K562 (cell line): Measurements from ENCODE around the gene TRRAP. TPM values are rescaled to one million over a fixed set of nuclear protein-coding genes. Genes with fewer than 3 reads are reported as not detected.

ENCODE experiments used
- ATAC-seq: fragments of 200-7000 bp; cut with Tn5 transposase; 3 replicates; pipeline ENCODE4 v1.9.1; 2020; ENCODE audit warnings: moderate library complexity
- BruUV-seq: library from RNA; stranded (reverse); fragments of 400-500 nt; replicated peaks from 2 replicates; lab custom pipeline; 2021; lab: Mats Ljungman, UMichigan
- CTCF ChIA-PET: fragments of 300-600 bp; formaldehyde crosslinking; extraction: SDS; loops from one replicate; lab custom pipeline; 2021; ENCODE audit warnings: low intra/inter-chr PET ratio; lab: Yijun Ruan, JAX
- POLR2A ChIA-PET: fragments of 300-600, 350-650 bp; sonication (Branson Sonifier 250); formaldehyde crosslinking; extraction: SDS; loops from one replicate; lab custom pipeline; 2021; ENCODE audit warnings: antibody characterized with exemption, inconsistent platforms; lab: Yijun Ruan, JAX
- DNase-seq, 4 experiments: peaks; one replicate each; pipeline versions ENCODE4 v3.0.0 to v3.0.0-alpha.2; 2011 to 2018; ENCODE audit warnings: low spot score in 3 of 4, mixed read lengths in 3 of 4; ENCODE audit errors: extremely low read depth in 1 of 4
- FAIRE-seq: peaks from 2 replicates; lab custom pipeline; 2011; peaks lifted over from hg19 to GRCh38; lab: Jason Lieb, UNC
- H2AFZ ChIP-seq: 2 replicates; pipeline ENCODE4 v1.6.0; 2011; ENCODE audit warnings: low read depth, low read length, control low read depth, inconsistent platforms
- H3K27ac ChIP-seq: fragments of 200-600 bp; 3 replicates; pipeline ENCODE4 v1.8.0; 2011; ENCODE audit warnings: low read depth, mild to moderate bottlenecking, control low read depth, inconsistent platforms, low read length, moderate library complexity, mixed read lengths; ENCODE audit errors: extremely low read depth
- H3K27me3 ChIP-seq, 2 experiments: fragments of 300-600 bp in 1 of 2; 2 replicates in 1 of 2; 3 replicates in 1 of 2; pipeline versions ENCODE4 v1.6.0 to v1.8.0; 2011; ENCODE audit warnings: inconsistent platforms in 2 of 2, low read length in 2 of 2, mild to moderate bottlenecking in 1 of 2, mixed read lengths in 1 of 2, moderate library complexity in 1 of 2; ENCODE audit not compliant: control insufficient read depth in 2 of 2, insufficient read depth in 2 of 2
- H3K36me3 ChIP-seq: fragments of 300-600 bp; 3 replicates; pipeline ENCODE4 v1.8.0; 2011; ENCODE audit warnings: mild to moderate bottlenecking, low read length, inconsistent platforms; ENCODE audit not compliant: control insufficient read depth, insufficient read depth
- H3K4me1 ChIP-seq, 2 experiments: fragments of 200-600 bp in 1 of 2; replicated peaks in 1 of 2; 2 replicates in 1 of 2; 3 replicates in 1 of 2; pipeline versions ENCODE4 v1.5.1 to v1.8.0; 2011; ENCODE audit warnings: inconsistent platforms in 2 of 2, low read length in 2 of 2, mild to moderate bottlenecking in 1 of 2, mixed read lengths in 1 of 2, moderate library complexity in 1 of 2; ENCODE audit not compliant: control insufficient read depth in 2 of 2, insufficient read depth in 2 of 2
- H3K4me2 ChIP-seq: 2 replicates; pipeline ENCODE4 v1.6.1; 2011; ENCODE audit warnings: low read length, control low read depth, inconsistent platforms, mixed read lengths; ENCODE audit not compliant: insufficient read depth
- H3K4me3 ChIP-seq: fragments of 200-600 bp; sonication (generic), shearing (Covaris generic); 2 replicates; pipeline ENCODE4 v1.5.1; 2016; ENCODE audit warnings: control low read depth, inconsistent platforms
- H3K79me2 ChIP-seq: fragments of 200-600 bp; 3 replicates; pipeline ENCODE4 v1.8.0; 2011; ENCODE audit warnings: low read length, inconsistent platforms; ENCODE audit not compliant: control insufficient read depth, insufficient read depth
- H3K9ac ChIP-seq, 2 experiments: 2 replicates each; pipeline versions ENCODE4 v1.6.0 to v1.6.1; 2011; ENCODE audit warnings: low read depth in 2 of 2, low read length in 2 of 2, control low read depth in 1 of 2, inconsistent platforms in 1 of 2, mild to moderate bottlenecking in 1 of 2, mixed read lengths in 1 of 2; ENCODE audit not compliant: insufficient read depth in 1 of 2
- H3K9me1 ChIP-seq: one replicate; pipeline ENCODE4 v1.6.0; 2011; ENCODE audit warnings: inconsistent platforms, mild to moderate bottlenecking, low read length, moderate library complexity; ENCODE audit not compliant: control insufficient read depth, insufficient read depth
- H3K9me3 ChIP-seq: replicated peaks from 2 replicates; pipeline ENCODE4 v1.5.1; 2011; ENCODE audit warnings: low read depth, low read length, inconsistent platforms; ENCODE audit not compliant: control insufficient read depth, insufficient read depth
- H4K20me1 ChIP-seq: replicated peaks from 2 replicates; pipeline ENCODE4 v1.6.1; 2011; ENCODE audit warnings: low read length, inconsistent platforms, mixed read lengths; ENCODE audit not compliant: control insufficient read depth, insufficient read depth
- FOXA3 ChIP-seq, 2 experiments: fragments of 450-650 bp in 1 of 2; sonication (generic) in 1 of 2; formaldehyde crosslinking; IDR thresholded peaks in 1 of 2; conservative IDR thresholded peaks in 1 of 2; 2 replicates each; pipeline versions ENCODE4 v1.4.0 to v1.8.0; 2020 to 2022; ENCODE audit warnings: mild to moderate bottlenecking in 2 of 2, missing genetic modification reagents in 1 of 2
- MEF2D ChIP-seq: conservative IDR thresholded peaks from 2 replicates; pipeline ENCODE4 v1.6.1; 2016; ENCODE audit warnings: low read depth, missing genetic modification characterization, missing compliant biosample characterization
- MYBL2 ChIP-seq, 2 experiments: fragments of 450-650 bp in 1 of 2; sonication (generic) in 1 of 2; formaldehyde crosslinking in 1 of 2; IDR thresholded peaks; 2 replicates each; pipeline versions ENCODE4 v1.6.1 to v1.8.1; 2017 to 2022; ENCODE audit warnings: borderline replicate concordance in 1 of 2, inconsistent platforms in 1 of 2, low read depth in 1 of 2, mild to moderate bottlenecking in 1 of 2, missing genetic modification reagents in 1 of 2, moderate library complexity in 1 of 2
- POLR3A ChIP-seq: IDR thresholded peaks from 2 replicates; pipeline ENCODE4 v1.6.1; 2011; ENCODE audit warnings: borderline replicate concordance, mild to moderate bottlenecking, moderate library complexity; ENCODE audit not compliant: insufficient read length, insufficient read depth; ENCODE audit errors: extremely low read depth
- ZEB2 ChIP-seq: fragments of 450-650 bp; IDR thresholded peaks from 2 replicates; pipeline ENCODE4 v1.6.1; 2016
- ZNF696 ChIP-seq: fragments of 250-450 bp; sonication (Bioruptor Pico); conservative IDR thresholded peaks from 2 replicates; pipeline ENCODE4 v1.4.0; 2020; ENCODE audit warnings: mild to moderate bottlenecking, moderate library complexity
- WGBS: fragments of 100-300 bp; shearing (Covaris generic); methylation state at CpG from one replicate; pipeline ENCODE4 v1.1.6; 2016; ENCODE audit warnings: low coverage, mixed read lengths; ENCODE audit not compliant: insufficient coverage; ENCODE audit errors: missing lambda C conversion rate; 5-methylcytosine and 5-hydroxymethylcytosine counted together
- in situ Hi-C: fragments of 300-500 bp; cut with MboI; formaldehyde crosslinking; loops from 4 replicates; pipeline ENCODE4 v1.15.0; 2018; ENCODE audit warnings: inconsistent platforms, mixed read lengths
- intact Hi-C: fragments of 100-400 bp; cut with micrococcal nuclease; formaldehyde crosslinking; loops from 2 replicates; pipeline ENCODE4 v1.14.2; 2022
- polyA plus RNA-seq, 8 experiments: library from polyadenylated mRNA; depleted of rRNA in 4 of 8; stranded (reverse) in 5 of 8; unstranded in 3 of 8; fragments of >200 nt; fragmentation: Nextera tagmentation in 2 of 8; fragmentation: Illumina TruSeq in 1 of 8; extraction: Ambion mirVana in 2 of 8; extraction: Trizol in 1 of 8; gene quantifications; 2 replicates each; pipeline versions ENCODE4 v1.2.1 to v1.2.3, GENCODE V29; 2011 to 2014; ENCODE audit warnings: inconsistent platforms in 1 of 8, missing spikeins in 1 of 8
- total RNA-seq, 7 experiments: library from RNA; depleted of rRNA in 6 of 7; stranded (reverse); fragments of >200 nt in 6 of 7; fragmentation: Illumina TruSeq in 2 of 7; extraction: Trizol in 2 of 7; gene quantifications; 2 replicates each; pipeline versions ENCODE4 v1.2.1 to v1.2.3, GENCODE V29; 2011 to 2021; ENCODE audit warnings: low replicate concordance in 1 of 7
- TF ChIP-seq, protein P1 (sequence below): sonication (generic); formaldehyde crosslinking; IDR thresholded peaks from 2 replicates; pipeline ENCODE4 v1.8.0; 2023; ENCODE audit warnings: mild to moderate bottlenecking, missing genetic modification reagents
- TF ChIP-seq, protein P2 (sequence below): sonication (generic); formaldehyde crosslinking; IDR thresholded peaks from 2 replicates; pipeline ENCODE4 v1.9.0; 2022; ENCODE audit warnings: mild to moderate bottlenecking, missing genetic modification reagents
- TF ChIP-seq, protein P3 (sequence below): fragments of 450-650 bp; IDR thresholded peaks from 2 replicates; pipeline ENCODE4 v1.6.1; 2016; ENCODE audit warnings: missing biosample characterization, missing genetic modification characterization

TRRAP gene
- total and polyA plus RNA-seq, 9 of the 15 experiments (the other 6 are each of a cell fraction or from before 2014, with no cell fraction given), result 1.3 to 47.2 (median 9.7) TPM

DNA sequence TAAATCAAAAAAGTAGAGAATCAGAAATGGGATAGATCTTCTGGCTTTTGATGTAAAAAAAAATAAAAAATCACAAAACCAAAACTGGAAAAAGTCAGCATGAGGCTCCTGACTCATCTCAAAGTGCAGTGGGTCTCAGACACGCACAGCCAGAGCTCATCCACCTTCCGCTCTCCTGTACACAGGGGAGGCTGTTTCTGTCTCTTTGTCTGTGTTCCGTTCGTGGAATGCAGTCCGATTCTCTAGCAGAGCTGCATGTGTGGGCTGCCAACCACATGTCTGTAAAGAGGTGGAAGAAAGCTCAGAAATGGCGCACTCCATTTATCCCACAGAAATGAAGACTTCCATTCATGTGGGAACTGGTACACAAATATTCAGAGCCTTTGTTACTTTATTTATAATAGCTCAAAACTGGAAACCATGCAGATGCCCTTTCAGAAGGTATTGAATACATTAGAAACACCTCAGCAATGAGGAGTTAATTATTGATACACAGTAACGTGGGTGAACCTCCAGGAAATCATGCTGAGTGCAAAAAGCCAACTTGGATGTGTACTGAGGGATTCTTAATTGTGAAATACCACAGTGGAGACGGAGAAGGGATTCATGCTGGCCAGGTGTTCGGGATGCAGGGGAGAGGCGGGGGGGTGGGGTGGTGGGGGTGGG lies 123.3 kb downstream of the TRRAP start:
- peaks cover 86% of the 10 kb centered on the region for H3K36me3 ChIP-seq
- no peaks in the 10 kb centered on the region for H3K9me3 ChIP-seq
- no peak overlapping the region for H3K9ac ChIP-seq
- TF ChIP-seq FOXA3 (CRISPR knock-in tag; conservative IDR thresholded peaks at IDR 0.05 in 1 of 2, IDR thresholded peaks at IDR 0.05 in 1 of 2) (no peak), MEF2D (no peak), ZEB2 (no peak), POLR3A (no peak), ZNF696 (CRISPR knock-in tag) (no peak), MYBL2 (IDR thresholded peaks at IDR 0.05; ENCODE audit: low read depth) (no peak), MYBL2 (CRISPR knock-in tag; IDR thresholded peaks at IDR 0.05; ENCODE audit: borderline replicate concordance) (no peak)
- TF ChIP-seq, protein P1, sequence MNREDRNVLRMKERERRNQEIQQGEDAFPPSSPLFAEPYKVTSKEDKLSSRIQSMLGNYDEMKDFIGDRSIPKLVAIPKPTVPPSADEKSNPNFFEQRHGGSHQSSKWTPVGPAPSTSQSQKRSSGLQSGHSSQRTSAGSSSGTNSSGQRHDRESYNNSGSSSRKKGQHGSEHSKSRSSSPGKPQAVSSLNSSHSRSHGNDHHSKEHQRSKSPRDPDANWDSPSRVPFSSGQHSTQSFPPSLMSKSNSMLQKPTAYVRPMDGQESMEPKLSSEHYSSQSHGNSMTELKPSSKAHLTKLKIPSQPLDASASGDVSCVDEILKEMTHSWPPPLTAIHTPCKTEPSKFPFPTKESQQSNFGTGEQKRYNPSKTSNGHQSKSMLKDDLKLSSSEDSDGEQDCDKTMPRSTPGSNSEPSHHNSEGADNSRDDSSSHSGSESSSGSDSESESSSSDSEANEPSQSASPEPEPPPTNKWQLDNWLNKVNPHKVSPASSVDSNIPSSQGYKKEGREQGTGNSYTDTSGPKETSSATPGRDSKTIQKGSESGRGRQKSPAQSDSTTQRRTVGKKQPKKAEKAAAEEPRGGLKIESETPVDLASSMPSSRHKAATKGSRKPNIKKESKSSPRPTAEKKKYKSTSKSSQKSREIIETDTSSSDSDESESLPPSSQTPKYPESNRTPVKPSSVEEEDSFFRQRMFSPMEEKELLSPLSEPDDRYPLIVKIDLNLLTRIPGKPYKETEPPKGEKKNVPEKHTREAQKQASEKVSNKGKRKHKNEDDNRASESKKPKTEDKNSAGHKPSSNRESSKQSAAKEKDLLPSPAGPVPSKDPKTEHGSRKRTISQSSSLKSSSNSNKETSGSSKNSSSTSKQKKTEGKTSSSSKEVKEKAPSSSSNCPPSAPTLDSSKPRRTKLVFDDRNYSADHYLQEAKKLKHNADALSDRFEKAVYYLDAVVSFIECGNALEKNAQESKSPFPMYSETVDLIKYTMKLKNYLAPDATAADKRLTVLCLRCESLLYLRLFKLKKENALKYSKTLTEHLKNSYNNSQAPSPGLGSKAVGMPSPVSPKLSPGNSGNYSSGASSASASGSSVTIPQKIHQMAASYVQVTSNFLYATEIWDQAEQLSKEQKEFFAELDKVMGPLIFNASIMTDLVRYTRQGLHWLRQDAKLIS, result no peak
- TF ChIP-seq, protein P2, sequence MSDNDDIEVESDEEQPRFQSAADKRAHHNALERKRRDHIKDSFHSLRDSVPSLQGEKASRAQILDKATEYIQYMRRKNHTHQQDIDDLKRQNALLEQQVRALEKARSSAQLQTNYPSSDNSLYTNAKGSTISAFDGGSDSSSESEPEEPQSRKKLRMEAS, result no peak
- TF ChIP-seq, protein P3, sequence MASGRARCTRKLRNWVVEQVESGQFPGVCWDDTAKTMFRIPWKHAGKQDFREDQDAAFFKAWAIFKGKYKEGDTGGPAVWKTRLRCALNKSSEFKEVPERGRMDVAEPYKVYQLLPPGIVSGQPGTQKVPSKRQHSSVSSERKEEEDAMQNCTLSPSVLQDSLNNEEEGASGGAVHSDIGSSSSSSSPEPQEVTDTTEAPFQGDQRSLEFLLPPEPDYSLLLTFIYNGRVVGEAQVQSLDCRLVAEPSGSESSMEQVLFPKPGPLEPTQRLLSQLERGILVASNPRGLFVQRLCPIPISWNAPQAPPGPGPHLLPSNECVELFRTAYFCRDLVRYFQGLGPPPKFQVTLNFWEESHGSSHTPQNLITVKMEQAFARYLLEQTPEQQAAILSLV, result no peak
- TF ChIP-seq, all 486 proteins: peak for 0
- no peak overlapping the region for H3K27ac ChIP-seq
- ChIA-PET POLR2A (interaction anchor here (0.5 kb wide), 1 partner anchor 9 kb away, joined by 3 read pairs; no protein-coding TSS in a partner anchor), CTCF (no interaction called here)
- H3K27me3 ChIP-seq, result no peaks in the 10 kb centered on the region
- no peak for ATAC-seq
- peaks cover 0 to 3% of the 10 kb centered on the region in 2 experiments; a peak in 1 of 5 replicates for H3K4me1 ChIP-seq
- H2AFZ ChIP-seq, result no peak overlapping the region
- no peak for DNase-seq
- no peak overlapping the region for H3K4me3 ChIP-seq
- intact Hi-C loops, result no loop called here
- H3K79me2 ChIP-seq, result no peaks in the 10 kb centered on the region
- no peaks in the 10 kb centered on the region for H3K9me1 ChIP-seq
- no peak for FAIRE-seq
- 92% methylated on average over 10 of the region's 10 CpGs for WGBS
- H4K20me1 ChIP-seq, result no peaks in the 10 kb centered on the region
- H3K4me2 ChIP-seq, result no peak overlapping the region
- BruUV-seq, result no TSS peak
- in situ Hi-C loops, result no loop called here
